ENCODE measurements around the gene LMNA.

The LMNA gene

GRCh38 chr1:156150333-156151011, 36.0 kb downstream of the LMNA start:
- no peaks in the 10 kb centered on the region for H3K9me3 Mint-ChIP-seq
- peak overlapping the region in 1 of 3 experiments; percentile 3 for H3K27ac Mint-ChIP-seq
- no peak overlapping the region for H3K4me3 Mint-ChIP-seq
- H3K27me3 Mint-ChIP-seq (ENCODE audit: low read depth): peaks cover 32% of the 10 kb centered on the region
- TF ChIP-seq CTCF (IDR thresholded peaks at IDR 0.05; ENCODE audit: unreplicated experiment in 3 of 3): no peak
- H3K4me1 Mint-ChIP-seq: peaks cover 45% of the 10 kb centered on the region
- no peaks in the 10 kb centered on the region for H3K36me3 Mint-ChIP-seq (ENCODE audit: low read depth)

DNA sequence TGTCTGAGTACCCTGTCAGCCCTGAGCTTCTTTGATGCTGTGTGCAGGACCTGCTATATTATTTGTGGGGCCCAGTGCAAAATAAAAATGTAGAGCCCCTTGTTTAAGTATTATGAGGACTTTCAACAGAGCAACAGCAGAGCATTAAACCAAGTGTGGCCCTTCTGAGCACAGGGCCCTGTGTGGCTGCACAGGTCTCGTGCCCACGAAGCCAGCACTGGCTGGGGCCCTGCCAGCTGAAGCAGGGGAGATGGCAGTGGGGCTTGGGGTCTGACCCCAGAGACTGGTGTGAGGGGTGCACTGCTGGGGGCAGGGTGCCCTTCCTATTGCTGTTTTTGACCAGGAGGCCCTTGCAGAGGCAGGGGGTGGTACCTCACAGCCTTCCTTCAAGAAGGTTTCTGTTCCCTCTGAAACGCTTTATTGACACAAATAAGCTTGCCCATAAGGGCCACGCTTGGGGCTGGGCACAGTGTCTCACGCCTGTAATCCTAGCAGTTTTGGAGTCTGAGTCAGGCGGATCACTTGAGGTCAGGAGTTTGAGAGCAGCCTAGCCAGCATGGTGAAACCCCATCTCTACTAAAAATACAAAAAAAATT, 36.7 kb downstream of the LMNA start:
- Mint-ChIP-seq H3K4me1 (peaks cover 40% of the 10 kb centered on the region), H3K27me3 (ENCODE audit: low read depth) (peaks cover 32% of the 10 kb centered on the region), H3K27ac (no peak overlapping the region), H3K9me3 (no peaks in the 10 kb centered on the region), H3K36me3 (ENCODE audit: low read depth) (no peaks in the 10 kb centered on the region), H3K4me3 (no peak overlapping the region)
- no peak for TF ChIP-seq CTCF (IDR thresholded peaks at IDR 0.05; ENCODE audit: unreplicated experiment in 3 of 3)

- Mint-ChIP-seq H3K4me1 (peaks cover 33% of the 10 kb centered on the region), H3K4me3 (peak overlapping the region in 1 of 3 experiments; percentile 57)
Observed at GRCh38 chr1:156152628-156153027, 38.1 kb downstream of the LMNA start.

DNA sequence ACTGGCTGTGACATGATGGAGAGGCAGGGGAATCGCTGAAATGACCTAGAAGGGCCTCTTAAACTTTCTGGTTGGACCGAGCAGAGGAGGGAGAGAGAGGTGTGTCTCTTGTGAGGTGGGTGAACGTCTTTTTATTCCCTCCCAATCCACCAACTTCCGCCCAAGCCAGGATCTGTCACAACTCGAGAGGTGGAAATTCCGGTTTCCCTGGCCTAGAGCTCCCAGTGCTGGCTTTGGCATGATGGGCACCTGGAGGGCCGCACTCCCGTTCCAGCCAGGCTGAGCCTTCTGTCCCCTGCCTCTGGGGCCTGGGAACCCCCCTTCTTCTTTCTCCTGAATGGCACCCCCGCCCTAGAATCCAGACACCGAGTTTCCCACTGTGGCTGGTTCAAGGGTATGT, 38.9 kb downstream of the LMNA start, which contains the start of gene SEMA4A:
SEMA4A (plus strand) TSS at position 224 of the 400 bp plus-strand sequence. CDS start 994 bp downstream, outside the sequence.
- Mint-ChIP-seq H3K27me3 (ENCODE audit: low read depth) (peaks cover 30% of the 10 kb centered on the region), H3K4me1 (peaks cover 30% of the 10 kb centered on the region), H3K4me3 (peak within 1 kb of the TSS in 1 of 3 experiments; percentile 57), H3K36me3 (ENCODE audit: low read depth) (no peaks in the 10 kb centered on the region), H3K27ac (peak within 1 kb of the TSS; percentile 20 to 94 (median 72)), H3K9me3 (no peaks in the 10 kb centered on the region)
- TF ChIP-seq CTCF (IDR thresholded peaks at IDR 0.05; ENCODE audit: unreplicated experiment in 3 of 3): no peak

More at GRCh38 chr1:156152628-156153027, 38.1 kb downstream of the LMNA start:
- H3K36me3 Mint-ChIP-seq (ENCODE audit: low read depth): no peaks in the 10 kb centered on the region
- H3K27me3 Mint-ChIP-seq (ENCODE audit: low read depth): peaks cover 32% of the 10 kb centered on the region
- no peaks in the 10 kb centered on the region for H3K9me3 Mint-ChIP-seq
- H3K27ac Mint-ChIP-seq: peak overlapping the region; percentile 20 to 94 (median 34)
- no peak for TF ChIP-seq CTCF (IDR thresholded peaks at IDR 0.05; ENCODE audit: unreplicated experiment in 3 of 3)

- H3K9me3 Mint-ChIP-seq: no peaks in the 10 kb centered on the region
- peak overlapping the region; percentile 20 to 94 (median 72) for H3K27ac Mint-ChIP-seq
- no peaks in the 10 kb centered on the region for H3K36me3 Mint-ChIP-seq (ENCODE audit: low read depth)
- no peak for TF ChIP-seq CTCF (IDR thresholded peaks at IDR 0.05; ENCODE audit: unreplicated experiment in 3 of 3)
- H3K4me1 Mint-ChIP-seq: peaks cover 34% of the 10 kb centered on the region
- H3K4me3 Mint-ChIP-seq: no peak overlapping the region
- peaks cover 27% of the 10 kb centered on the region for H3K27me3 Mint-ChIP-seq (ENCODE audit: low read depth)
Observed at GRCh38 chr1:156154317-156154749, 39.8 kb downstream of the LMNA start.
